A549 (cell line): Measurements from ENCODE around the gene EIF3A.

Source experiments
- EP300 ChIP-seq, 2 experiments: fragments of >200 bp; sonication (Bioruptor Twin); formaldehyde crosslinking; IDR thresholded peaks; 2 replicates in 1 of 2; 3 replicates in 1 of 2; pipeline ENCODE4 v1.6.1; 2016 to 2017
- KDM5A ChIP-seq: fragments of 200-600 bp; sonication (generic); IDR thresholded peaks from 2 replicates; pipeline ENCODE4 v1.6.1; 2016; ENCODE audit warnings: antibody characterized with exemption, mild to moderate bottlenecking
- TF ChIP-seq, protein P1 (sequence below): fragments of >200 bp; sonication (Bioruptor Twin); formaldehyde crosslinking; IDR thresholded peaks from 3 replicates; pipeline ENCODE4 v1.5.1; 2016
- TF ChIP-seq, protein P2 (sequence below): fragments of 200-600 bp; sonication (generic); IDR thresholded peaks from 2 replicates; pipeline ENCODE4 v1.6.1; 2016; ENCODE audit warnings: antibody characterized with exemption, mild to moderate bottlenecking, moderate library complexity
- TF ChIP-seq, protein P3 (sequence below): fragments of 450-650 bp; IDR thresholded peaks from 2 replicates; pipeline ENCODE4 v1.6.1; 2014; ENCODE audit warnings: antibody characterized with exemption

DNA sequence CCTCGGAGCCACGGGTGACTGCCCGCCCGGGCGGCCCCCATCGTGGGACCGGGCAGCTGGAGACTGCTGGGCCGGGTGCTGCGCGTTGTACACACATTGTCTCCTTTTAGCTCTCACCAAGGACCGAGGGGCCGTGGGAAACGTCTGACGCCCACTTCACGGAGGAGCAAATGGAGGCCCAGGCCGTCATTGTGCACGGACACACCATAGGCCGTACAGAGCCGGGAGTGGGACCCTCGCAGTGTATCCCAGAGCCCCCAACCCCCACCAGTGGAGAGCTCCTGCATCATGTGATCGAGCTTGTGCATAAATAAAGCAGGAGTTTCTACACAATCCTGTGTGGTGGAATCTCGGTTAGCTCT is 24.0 kb upstream of the EIF3A start:
- TF ChIP-seq, protein P1, sequence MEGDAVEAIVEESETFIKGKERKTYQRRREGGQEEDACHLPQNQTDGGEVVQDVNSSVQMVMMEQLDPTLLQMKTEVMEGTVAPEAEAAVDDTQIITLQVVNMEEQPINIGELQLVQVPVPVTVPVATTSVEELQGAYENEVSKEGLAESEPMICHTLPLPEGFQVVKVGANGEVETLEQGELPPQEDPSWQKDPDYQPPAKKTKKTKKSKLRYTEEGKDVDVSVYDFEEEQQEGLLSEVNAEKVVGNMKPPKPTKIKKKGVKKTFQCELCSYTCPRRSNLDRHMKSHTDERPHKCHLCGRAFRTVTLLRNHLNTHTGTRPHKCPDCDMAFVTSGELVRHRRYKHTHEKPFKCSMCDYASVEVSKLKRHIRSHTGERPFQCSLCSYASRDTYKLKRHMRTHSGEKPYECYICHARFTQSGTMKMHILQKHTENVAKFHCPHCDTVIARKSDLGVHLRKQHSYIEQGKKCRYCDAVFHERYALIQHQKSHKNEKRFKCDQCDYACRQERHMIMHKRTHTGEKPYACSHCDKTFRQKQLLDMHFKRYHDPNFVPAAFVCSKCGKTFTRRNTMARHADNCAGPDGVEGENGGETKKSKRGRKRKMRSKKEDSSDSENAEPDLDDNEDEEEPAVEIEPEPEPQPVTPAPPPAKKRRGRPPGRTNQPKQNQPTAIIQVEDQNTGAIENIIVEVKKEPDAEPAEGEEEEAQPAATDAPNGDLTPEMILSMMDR, result no peak
- no peak for TF ChIP-seq EP300 (IDR thresholded peaks at IDR 0.05)
- TF ChIP-seq, protein P2, sequence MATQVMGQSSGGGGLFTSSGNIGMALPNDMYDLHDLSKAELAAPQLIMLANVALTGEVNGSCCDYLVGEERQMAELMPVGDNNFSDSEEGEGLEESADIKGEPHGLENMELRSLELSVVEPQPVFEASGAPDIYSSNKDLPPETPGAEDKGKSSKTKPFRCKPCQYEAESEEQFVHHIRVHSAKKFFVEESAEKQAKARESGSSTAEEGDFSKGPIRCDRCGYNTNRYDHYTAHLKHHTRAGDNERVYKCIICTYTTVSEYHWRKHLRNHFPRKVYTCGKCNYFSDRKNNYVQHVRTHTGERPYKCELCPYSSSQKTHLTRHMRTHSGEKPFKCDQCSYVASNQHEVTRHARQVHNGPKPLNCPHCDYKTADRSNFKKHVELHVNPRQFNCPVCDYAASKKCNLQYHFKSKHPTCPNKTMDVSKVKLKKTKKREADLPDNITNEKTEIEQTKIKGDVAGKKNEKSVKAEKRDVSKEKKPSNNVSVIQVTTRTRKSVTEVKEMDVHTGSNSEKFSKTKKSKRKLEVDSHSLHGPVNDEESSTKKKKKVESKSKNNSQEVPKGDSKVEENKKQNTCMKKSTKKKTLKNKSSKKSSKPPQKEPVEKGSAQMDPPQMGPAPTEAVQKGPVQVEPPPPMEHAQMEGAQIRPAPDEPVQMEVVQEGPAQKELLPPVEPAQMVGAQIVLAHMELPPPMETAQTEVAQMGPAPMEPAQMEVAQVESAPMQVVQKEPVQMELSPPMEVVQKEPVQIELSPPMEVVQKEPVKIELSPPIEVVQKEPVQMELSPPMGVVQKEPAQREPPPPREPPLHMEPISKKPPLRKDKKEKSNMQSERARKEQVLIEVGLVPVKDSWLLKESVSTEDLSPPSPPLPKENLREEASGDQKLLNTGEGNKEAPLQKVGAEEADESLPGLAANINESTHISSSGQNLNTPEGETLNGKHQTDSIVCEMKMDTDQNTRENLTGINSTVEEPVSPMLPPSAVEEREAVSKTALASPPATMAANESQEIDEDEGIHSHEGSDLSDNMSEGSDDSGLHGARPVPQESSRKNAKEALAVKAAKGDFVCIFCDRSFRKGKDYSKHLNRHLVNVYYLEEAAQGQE, result no peak
- TF ChIP-seq, protein P3, sequence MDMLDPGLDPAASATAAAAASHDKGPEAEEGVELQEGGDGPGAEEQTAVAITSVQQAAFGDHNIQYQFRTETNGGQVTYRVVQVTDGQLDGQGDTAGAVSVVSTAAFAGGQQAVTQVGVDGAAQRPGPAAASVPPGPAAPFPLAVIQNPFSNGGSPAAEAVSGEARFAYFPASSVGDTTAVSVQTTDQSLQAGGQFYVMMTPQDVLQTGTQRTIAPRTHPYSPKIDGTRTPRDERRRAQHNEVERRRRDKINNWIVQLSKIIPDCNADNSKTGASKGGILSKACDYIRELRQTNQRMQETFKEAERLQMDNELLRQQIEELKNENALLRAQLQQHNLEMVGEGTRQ, result peak; percentile 67
- TF ChIP-seq KDM5A, result no peak
